ENCODE results near the gene TPP1.

- TF ChIP-seq POLR2A (IDR thresholded peaks at IDR 0.05; ENCODE audit: low read depth, low read length) (no peak), POLR2AphosphoS5 (IDR thresholded peaks at IDR 0.05; ENCODE audit: low read depth, low read length) (no peak)
Observed at GRCh38 chr11:6653097-6653496, 33.9 kb upstream of the TPP1 start.

All from GM12892 (cell line).